Hematopoietic multipotent progenitor cell treated with erythropoietin and hydrocortisone succinate and interleukin-3 and kit ligand, for 17 days (in vitro differentiated cells): ENCODE results near the gene VPREB1.
"Not testable (repeated sequence)": the region's sequence is repeated elsewhere in the genome, so short reads cannot be mapped to it uniquely, and the experiment has no call there.

Experiments
- DNase-seq: peaks from one replicate; pipeline ENCODE4 v3.0.0-alpha.2; 2015; ENCODE audit warnings: low spot score

The VPREB1 gene

GRCh38 chr22:22214819-22215329, 29.7 kb upstream of the VPREB1 start:
- DNase-seq, result no peak

DNA sequence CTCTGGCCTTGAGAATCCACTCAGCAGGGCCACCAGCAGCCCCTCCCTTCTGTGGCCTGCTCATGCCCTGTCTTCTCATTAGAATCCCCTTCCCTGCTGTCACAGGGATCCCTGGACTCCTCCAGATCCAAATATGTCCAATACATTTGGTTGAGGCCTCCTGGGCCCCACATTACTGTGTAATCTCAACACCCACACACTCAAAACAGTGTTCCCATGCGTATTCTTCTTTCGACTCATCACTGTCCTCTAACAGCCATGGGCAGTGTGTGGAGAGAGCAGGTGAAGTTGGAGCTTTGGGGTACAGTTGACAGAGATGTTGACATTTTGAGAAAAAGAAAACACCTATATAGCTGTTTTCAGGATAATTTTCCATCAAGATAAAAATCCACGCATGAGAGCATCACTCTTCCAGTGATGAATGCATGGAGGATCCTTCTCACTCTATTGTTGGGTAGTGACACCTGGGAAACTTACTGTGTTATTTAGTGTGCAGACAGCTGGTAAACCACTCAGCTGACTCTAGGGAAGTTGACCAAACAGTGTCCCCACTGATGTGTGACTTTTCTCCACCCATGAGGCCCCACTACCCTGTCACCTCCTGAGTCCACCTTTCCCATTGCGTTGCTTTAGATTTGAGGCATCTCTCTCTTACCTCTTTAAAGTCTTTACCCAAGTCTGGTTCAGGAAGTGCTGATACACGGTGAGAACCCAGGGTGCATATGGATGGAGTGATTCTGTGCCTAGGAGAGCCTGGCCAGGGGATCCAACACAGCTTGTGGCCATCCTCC, 28.7 kb upstream of the VPREB1 start:
- DNase-seq, result no peak

DNA sequence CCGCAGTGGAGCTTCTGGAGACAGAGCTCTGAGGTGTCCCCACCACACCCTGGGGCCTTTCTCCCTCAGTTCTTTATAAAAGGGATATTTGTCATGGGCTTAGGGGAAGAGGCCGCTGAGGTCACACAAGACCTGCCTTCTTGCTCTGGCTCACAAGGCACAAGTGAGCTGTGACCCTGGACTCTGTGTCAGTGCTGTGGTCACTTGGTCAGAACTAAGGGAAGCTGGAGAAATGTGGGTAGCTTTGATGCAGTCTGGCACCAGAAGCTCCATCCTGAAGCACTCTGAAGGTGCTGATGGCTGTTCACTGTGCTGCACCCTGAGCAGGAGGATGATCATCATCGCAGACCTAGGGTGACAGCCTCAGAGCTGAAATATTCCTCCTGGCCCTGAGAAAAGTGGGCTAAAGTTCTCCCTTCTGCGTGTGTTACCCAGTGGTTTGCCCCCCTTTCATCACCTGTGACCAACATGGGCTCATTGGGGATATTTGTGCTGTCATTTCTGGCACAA, 28.1 kb upstream of the VPREB1 start:
- DNase-seq, result no peak

DNA sequence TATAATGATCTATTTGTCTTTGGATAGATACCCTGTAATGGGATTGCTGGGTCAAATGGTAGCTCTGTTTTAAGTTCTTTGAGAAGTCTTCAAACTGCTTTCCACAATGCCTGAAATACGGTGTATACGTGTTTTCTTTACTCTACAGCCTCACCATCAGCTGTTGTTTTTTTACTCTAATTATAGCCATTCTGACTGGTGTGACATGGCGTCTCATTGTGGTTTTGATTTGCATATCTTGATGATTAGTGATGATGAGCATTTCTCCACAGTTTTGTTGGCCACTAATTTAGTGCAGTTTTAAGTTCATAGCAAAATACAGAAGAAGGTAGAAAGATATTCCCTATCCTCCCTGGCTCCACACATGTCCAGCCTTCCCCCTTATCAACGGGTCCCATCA, 26.3 kb upstream of the VPREB1 start:
- DNase-seq, result no peak

GRCh38 chr22:22219140-22219996, 25.2 kb upstream of the VPREB1 start:
- no peak for DNase-seq

GRCh38 chr22:22221043-22221442, 23.5 kb upstream of the VPREB1 start:
- not testable (repeated sequence) for DNase-seq

DNA sequence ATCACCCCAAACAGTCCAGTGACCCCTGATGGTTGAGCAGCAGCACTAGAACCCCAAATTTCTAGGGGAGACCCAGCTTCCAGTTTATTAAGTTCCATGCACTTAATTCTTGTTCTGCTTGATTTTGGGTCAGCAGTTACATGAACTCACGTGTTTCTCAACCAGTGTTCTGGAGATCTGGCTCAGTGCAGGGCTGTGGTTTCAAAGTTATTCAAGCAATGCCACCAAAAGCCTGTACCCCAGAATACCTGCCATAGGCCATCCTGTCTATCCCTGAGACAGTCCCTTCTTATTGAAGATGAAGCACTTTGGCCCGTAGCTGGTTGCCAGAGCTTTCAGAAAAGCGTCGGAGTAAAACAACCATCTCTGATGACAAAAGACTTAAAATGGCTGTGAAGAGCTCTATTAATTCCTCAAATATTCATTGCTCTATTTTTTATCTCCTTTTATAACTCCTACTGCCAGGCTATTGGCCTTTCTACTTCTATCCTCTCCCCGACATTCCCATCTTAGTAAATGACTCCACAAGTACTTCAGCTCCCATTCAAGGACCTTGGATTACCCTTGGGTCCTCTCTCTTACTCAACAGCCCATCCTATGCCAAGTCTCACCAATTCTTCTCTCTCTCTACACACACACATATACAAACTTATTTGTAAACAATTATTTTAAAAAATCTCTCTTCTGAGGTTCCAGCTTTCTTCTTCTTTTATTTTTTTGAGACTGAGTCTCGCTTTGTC, 18.0 kb upstream of the VPREB1 start:
- no peak for DNase-seq

GRCh38 chr22:22228421-22228820, 16.2 kb upstream of the VPREB1 start:
- DNase-seq, result no peak

- no peak for DNase-seq
Observed at GRCh38 chr22:22228921-22229320, 15.7 kb upstream of the VPREB1 start.

DNA sequence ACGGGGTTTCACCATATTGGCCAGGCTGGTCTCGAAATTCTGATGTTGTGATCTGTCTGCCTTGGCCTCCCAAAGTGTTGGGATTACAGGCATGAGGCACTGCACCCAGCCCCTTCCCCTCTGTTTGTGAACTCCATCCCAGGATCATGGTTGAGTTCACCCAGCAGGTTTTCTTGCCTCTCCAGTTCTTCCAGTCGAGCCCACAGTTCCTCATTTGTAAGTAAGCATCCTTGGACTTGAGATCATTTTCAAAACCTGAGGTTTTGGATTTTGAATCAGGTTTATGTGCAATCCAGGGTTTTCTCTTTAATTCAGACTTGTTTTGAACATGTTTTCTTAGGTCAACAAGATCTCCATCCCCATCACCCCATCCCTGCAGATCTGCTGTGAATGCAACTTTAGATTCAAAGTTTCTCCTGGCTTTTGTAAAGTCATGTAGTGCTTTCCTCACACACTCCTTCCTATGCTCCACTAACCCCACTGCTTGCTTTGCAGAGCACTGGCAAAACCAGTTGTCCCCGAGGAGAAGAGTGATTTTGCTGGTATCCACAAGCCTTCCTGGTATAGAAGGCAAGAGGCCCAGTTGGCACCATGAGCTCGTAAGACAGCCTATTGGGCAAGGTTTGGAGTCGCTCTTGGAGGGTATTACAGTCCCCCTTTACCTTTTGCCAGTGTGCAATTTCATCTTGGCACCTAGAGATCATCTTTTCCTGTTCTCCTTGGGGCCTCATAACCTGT, 14.7 kb upstream of the VPREB1 start:
- DNase-seq, result no peak

DNA sequence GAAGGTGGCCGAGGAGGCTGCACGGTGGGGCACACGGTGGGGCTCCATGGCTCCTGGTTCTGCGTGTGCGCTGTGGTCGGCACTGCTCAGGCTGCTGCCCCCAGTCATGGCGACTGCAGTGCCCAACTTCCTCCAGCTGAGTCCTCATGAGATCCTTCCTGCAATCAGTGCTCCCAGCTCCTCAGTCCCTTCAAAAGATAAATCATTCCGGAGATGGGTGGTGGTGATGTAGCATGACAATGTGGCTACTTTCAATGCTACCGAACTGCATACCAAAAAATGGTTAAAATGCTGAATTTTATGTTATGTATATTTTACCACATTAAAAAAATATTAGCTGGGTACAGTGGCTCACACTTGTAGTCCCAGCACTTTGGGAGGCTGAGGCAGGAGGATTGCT, 14.1 kb upstream of the VPREB1 start:
- DNase-seq, result no peak

DNA sequence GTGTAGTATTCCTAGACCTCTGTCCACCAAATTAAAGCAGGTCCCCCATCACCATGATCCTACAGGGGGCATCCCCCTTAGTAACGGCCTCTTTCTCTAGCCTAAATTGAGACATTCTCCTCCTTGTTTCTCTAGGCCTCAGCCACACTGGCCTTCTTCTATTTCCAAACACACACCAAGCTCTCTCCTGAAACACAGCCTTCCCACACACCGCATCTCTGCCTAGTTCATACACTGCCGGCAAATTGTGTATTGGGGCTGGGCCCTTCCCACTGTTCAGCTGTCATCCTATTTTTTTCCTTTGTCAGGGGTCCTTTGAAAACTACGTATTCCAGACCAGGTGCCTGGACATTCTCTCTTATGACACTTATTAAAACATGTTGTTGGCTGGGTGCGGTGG, 11.5 kb upstream of the VPREB1 start:
- no peak for DNase-seq

DNA sequence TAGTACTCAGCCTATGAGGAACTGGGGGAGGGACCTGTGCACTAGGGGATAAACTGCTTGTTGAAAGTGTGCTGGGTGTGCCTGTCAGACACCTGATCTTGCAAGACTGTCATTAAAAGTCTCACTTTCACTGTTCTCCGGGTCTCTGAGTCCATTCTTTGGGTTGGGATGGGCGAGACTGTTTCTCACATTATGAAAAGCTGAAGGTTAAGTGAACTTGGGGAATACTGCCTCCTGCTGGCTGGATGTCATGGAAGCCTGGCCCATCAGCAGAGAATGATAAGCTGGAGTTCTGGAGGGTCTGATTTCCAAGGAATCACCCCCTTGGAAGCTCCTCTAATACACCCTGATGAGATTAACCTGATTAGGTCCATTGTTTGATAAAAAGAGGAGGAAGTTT, 9.0 kb upstream of the VPREB1 start:
- peak; percentile 27 for DNase-seq

- DNase-seq, result no peak
Observed at GRCh38 chr22:22237521-22237920, 7.1 kb upstream of the VPREB1 start.

DNA sequence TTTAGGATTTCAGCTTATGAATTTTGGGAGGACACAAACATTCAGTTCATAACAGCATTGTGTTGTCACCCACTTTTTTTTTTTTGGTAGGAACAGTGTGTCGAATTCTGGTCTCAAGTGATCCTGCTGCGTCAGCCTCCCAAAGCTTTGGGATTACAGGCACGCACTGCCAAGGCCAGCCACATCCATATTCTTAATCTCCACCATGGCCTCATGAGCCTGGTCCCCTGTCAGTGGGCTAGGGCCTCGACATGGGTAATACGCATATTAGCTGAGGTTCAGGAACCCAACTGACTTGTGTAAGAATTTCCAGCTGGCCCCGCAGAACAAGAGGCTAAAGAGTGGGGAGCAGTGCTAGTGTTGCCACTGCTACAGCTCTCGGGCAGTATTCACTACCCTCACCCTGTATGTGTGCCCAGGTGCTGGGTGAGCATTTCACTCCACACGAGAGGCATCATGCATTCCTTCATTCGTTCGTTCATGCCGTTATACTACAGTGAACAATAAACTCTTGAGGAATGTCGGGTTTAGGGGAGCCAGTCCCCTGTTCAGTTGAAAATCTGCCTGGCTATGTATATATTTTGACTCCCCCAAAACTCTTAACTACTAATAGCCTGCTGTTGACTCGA, 5.2 kb upstream of the VPREB1 start:
- DNase-seq, result no peak

- DNase-seq, result no peak
Observed at GRCh38 chr22:22241554-22241898, 3.1 kb upstream of the VPREB1 start.

DNA sequence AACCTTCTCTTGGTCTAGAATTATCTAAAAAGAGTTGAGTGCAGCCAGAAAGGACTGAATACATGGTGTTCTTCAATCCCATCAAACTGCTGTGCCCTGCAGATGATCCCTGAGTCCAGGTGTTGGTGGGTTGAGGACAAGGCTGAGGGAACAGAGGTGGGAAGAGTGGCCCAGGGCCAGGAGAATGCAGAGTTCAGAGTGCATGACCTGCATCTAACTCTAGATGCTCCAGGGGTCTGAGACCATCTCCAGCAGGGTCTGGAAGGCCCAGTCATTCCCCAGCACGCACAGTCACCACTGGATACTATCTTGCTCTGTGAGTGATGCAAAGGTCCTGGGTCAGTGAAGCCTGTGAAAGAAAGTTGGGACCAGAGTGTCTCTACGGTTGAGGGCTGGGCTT, 2.1 kb upstream of the VPREB1 start:
- no peak for DNase-seq

GRCh38 chr22:22243033-22243680, 1.4 kb upstream of the VPREB1 start:
- no peak for DNase-seq

DNA sequence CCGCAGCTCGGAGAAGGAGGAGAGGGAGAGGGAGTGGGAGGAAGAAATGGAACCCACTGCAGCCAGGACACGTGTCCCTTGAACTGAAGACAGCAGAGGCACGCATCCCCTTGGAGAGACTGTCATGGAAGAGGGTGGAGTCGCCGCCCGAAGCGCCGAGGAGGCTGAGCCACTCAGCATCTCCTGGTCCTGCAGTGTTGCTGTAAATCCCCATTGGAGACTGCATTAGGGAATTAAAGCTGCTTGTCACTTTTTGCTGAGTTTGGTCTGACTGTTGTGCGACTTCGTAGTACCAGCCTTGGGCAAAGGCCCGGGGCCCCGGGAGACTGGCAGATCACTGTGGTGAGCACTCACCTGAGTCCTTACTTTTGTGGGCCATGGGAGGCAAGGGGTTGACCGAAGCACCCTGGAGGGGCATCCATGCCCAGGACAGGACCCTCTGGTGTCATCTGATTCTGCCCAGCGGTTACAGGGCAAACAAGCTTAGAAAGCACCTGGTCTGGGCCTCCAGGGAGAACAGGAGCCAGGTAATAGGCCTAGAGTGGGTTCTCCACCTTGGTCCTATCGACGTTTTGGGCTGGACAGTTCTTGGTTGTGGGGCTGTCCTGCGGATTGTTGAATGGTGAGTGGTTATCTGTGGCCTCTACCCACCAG, 797 bp downstream of the VPREB1 start:
- no peak for DNase-seq

DNA sequence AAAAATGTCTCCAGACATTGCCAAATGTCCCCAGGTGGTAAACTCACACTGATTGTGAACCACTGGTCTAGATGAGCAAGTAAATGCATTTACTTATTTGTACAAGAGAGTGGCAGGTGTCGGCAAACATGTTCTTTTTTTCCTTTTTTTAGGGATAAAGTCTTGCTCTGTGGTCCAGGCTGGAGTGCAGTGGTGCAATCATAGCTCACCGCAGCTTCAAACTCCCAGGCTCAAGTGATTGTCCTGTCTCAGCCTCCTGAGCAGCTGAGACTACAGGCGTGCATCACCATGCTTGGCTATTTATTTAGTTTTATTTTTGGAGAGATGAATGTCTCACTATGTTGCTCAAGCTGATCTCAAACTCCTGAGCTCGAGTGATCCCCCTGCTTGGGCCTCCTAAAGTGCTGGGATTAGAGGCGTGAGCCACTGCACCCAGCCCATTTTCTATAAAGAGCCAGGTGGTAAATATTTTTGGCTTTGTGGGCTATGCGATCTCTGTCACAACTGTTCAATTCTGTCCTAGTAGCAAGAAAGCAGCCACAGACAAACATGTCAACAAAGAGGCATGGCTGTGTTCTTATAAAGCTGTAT, 1.4 kb downstream of the VPREB1 start:
- no peak for DNase-seq
